AG09309 (cell line): ENCODE measurements around the gene METTL21C.

Experiments used
- DNase-seq: peaks from one replicate; pipeline ENCODE4 v3.0.0-alpha.2; 2010; ENCODE audit warnings: low read depth
- H3K4me3 ChIP-seq: 2 replicates; pipeline ENCODE4 v1.5.1; 2011; ENCODE audit warnings: mild to moderate bottlenecking, low read depth, low read length, moderate library complexity; ENCODE audit not compliant: control insufficient read depth
- TF ChIP-seq, protein P1 (sequence below): IDR thresholded peaks from 2 replicates; pipeline ENCODE4 v1.5.1; 2011; ENCODE audit warnings: mild to moderate bottlenecking, low read depth, low read length, inconsistent platforms; ENCODE audit not compliant: insufficient read depth, control insufficient read depth; ENCODE audit errors: missing control alignments

The METTL21C gene

DNA sequence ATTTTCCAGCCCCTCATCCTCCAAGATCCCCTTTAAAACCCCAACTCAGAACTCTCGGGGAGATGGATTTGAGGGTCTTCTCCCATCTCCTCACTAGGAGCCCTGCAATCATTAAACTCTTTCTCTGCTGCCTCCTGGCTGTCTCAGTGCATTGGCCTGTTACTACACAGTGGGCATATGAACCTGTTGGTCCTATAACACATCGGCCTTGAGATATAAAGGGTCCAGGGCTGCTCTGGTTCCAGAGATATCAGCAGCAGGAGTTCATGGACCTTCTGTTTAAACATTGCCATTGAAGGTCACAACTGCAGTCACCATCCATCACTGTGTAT is 3.8 kb upstream of the METTL21C start:
- TF ChIP-seq, protein P1, sequence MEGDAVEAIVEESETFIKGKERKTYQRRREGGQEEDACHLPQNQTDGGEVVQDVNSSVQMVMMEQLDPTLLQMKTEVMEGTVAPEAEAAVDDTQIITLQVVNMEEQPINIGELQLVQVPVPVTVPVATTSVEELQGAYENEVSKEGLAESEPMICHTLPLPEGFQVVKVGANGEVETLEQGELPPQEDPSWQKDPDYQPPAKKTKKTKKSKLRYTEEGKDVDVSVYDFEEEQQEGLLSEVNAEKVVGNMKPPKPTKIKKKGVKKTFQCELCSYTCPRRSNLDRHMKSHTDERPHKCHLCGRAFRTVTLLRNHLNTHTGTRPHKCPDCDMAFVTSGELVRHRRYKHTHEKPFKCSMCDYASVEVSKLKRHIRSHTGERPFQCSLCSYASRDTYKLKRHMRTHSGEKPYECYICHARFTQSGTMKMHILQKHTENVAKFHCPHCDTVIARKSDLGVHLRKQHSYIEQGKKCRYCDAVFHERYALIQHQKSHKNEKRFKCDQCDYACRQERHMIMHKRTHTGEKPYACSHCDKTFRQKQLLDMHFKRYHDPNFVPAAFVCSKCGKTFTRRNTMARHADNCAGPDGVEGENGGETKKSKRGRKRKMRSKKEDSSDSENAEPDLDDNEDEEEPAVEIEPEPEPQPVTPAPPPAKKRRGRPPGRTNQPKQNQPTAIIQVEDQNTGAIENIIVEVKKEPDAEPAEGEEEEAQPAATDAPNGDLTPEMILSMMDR, result no peak
- DNase-seq, result no peak
- H3K4me3 ChIP-seq, result no peak overlapping the region

DNA sequence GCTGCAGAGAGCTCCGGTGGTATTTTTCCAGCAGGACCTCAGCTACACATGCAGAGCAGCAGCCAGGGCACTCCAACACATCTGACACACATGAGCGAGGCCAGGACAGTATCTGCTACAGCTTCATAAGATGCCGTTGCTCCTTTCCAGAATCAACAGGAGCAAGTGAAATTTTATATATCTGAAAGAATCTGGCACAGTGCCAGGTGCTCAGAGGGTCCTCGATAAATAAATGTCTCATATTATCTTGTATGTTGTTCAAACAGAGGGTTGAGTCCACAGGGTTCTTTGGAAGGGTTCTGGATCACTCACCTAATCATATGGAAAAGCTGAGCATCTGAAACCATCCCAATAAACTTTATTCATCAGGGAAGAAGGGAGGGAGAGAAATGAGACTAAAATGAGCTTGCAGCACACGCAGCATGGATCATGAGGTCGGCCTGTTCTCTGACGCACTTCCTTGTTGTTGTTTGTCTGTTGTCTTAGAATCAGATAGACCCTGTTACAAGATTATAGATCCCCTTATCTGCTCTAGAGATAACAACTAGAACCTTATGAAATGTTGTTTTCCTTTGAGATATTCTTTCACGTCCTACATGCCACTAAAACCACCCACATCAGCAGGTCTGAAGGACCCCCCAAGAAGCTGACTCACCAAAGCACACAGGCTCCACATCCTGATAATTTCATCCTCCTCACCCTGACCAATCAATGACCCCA is 3.2 kb upstream of the METTL21C start:
- no peak for DNase-seq
- TF ChIP-seq, protein P1, result no peak
- no peak overlapping the region for H3K4me3 ChIP-seq

DNA sequence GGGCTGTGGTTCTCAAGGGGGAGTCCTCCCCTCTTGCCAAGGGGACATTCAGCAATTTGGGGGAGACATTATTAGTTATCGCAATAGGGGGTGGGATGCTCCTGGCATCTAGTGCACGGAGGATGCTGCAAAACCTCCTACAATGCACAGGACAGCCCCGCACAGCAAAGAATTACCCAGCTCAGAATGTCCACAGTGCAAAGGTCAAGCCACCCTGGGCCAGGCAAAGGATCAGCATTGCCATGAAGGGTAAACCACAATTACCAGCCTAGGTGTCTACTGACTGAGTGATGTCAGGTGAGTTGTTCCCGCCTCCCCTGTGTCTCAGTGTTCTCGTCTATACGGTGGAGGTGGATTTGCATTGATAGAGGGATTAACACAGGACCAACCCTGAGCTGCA is 2.4 kb upstream of the METTL21C start:
- no peak overlapping the region for H3K4me3 ChIP-seq
- TF ChIP-seq, protein P1, result no peak
- DNase-seq, result no peak

DNA sequence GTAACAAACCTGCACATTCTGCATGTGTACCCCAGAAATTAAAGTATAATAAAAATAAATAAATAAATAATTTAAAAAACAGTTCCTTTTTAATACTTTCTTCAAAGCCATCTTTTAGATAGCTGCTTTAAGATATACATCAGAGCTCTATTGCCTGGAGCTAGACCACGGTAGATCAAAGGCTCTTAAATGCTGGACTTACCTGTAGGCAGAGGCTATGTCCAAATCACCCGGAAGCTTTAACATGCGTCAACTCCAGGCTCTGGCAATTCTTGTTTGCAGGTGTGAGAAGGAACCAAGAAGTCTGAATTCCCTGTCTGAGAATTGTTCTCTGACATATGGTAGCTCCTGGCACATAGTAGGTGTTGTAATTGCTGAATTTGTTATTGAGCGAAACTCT is 1.6 kb upstream of the METTL21C start:
- DNase-seq, result no peak
- TF ChIP-seq, protein P1, result no peak

DNA sequence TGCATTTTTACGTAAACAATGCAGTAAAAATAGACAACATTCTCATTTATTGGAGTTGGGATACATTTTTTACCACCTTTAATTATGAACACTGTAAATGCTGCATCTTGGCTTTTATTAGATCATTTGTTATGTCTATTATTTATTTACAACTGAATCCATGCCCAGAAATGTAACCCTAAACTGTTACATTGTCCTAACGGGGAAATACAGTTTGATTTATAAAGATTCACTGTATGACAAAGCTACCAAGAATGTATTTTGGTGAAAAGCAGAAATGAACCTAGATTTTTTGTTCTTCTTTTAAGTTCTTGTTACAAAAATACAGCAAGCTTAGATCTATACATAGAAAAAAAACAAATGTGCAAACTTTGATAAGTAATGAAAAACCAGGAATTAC is 1.1 kb downstream of the METTL21C start:
- H3K4me3 ChIP-seq, result no peak overlapping the region
- DNase-seq, result no peak
- TF ChIP-seq, protein P1, result no peak

More for the DNA sequence above, 1.6 kb upstream of the METTL21C start:
- H3K4me3 ChIP-seq, result no peak overlapping the region

DNA sequence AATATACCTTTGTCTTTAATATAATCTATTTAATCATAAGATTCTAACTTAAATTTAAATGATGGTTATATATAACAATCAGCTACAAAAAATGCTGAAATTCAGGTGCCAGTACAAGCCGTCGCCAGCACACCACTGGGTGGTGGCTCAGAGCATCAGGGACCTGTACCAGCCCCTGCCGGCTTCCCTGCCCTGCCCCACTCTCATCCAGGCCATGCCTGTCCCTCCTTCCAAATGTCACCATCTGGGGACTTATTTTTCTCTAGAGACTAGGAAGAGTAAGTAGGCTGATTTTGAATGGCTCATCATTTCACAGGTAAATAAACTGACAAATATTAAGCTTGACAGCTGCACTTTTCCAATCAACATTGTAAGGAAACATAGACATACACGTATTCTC is 1.6 kb downstream of the METTL21C start:
- TF ChIP-seq, protein P1, result no peak
- no peak overlapping the region for H3K4me3 ChIP-seq
- no peak for DNase-seq

DNA sequence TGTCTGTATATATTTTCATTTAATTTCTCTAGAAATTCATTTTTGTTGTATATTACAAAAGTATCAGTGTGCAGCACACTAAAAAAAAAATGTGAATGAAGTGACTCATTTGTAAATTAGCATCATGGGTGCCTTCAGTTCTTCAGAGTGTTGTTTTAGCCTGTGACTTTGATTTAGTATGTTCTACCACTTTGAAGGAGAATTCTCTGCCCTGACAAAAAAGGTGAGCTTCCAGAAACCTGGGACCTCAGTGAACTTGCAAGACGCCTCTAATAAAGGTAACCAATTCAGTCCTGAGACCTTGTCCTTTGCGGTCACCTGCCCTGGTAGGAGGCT is 2.4 kb downstream of the METTL21C start:
- H3K4me3 ChIP-seq, result no peak overlapping the region
- DNase-seq, result no peak
- TF ChIP-seq, protein P1, result no peak
